Naive thymus-derived CD4-positive, alpha-beta T cell (primary cell): ENCODE data around the gene CNN2. TPM values are rescaled to one million over a fixed set of nuclear protein-coding genes. Genes with fewer than 3 reads are reported as not detected.
A peak's percentile ranks its signal among the peaks of the same experiment; 100 is the strongest.

ENCODE experiments used
- ATAC-seq: fragments of 150-1000 bp; cut with Tn5 transposase; 2 replicates; pipeline ENCODE4 v1.10.0; 2021; ENCODE audit warnings: mild to moderate bottlenecking, moderate library complexity
- CTCF ChIA-PET: fragments of 350-600 bp; sonication (Branson Sonifier 250); formaldehyde crosslinking; loops from one replicate; lab custom pipeline; 2021; ENCODE audit warnings: antibody characterized with exemption; lab: Charles Lee
- POLR2A ChIA-PET: fragments of 350-600 bp; sonication (Branson Sonifier 250); formaldehyde crosslinking; loops from one replicate; lab custom pipeline; 2021; ENCODE audit warnings: antibody characterized with exemption, inconsistent platforms; lab: Charles Lee
- DNase-seq, 9 donors: peaks; one replicate each; pipeline versions ENCODE4 v3.0.0 to v3.0.0-alpha.2; 2020 to 2022; ENCODE audit warnings: mixed read lengths in 1 of 9
- H3K27ac ChIP-seq: one replicate; pipeline ENCODE4 v1.7.0; 2013; ENCODE audit warnings: mild to moderate bottlenecking, low read depth, low read length, moderate library complexity
- H3K27me3 ChIP-seq, 2 donors: one replicate each; pipeline ENCODE4 v1.7.0; 2013; ENCODE audit warnings: low read length in 2 of 2, mild to moderate bottlenecking in 2 of 2, moderate library complexity in 2 of 2; ENCODE audit not compliant: control insufficient read depth in 2 of 2, insufficient read depth in 2 of 2
- H3K36me3 ChIP-seq, 3 experiments: 1 replicate in 2 of 3; 2 replicates in 1 of 3; pipeline ENCODE4 v1.7.0; 2013; ENCODE audit warnings: low read length in 3 of 3, mild to moderate bottlenecking in 3 of 3, moderate library complexity in 1 of 3; ENCODE audit not compliant: insufficient read depth in 3 of 3, control insufficient read depth in 2 of 3
- H3K4me1 ChIP-seq, 2 donors: one replicate each; pipeline ENCODE4 v1.7.0; 2013; ENCODE audit warnings: low read length in 2 of 2, mild to moderate bottlenecking in 2 of 2, moderate library complexity in 1 of 2; ENCODE audit not compliant: control insufficient read depth in 2 of 2, insufficient read depth in 2 of 2
- H3K4me3 ChIP-seq: 2 replicates; pipeline ENCODE4 v1.7.0; 2013; ENCODE audit warnings: mild to moderate bottlenecking, low read length
- H3K9me3 ChIP-seq, 3 experiments: 1 replicate in 2 of 3; 2 replicates in 1 of 3; pipeline ENCODE4 v1.7.0; 2013; ENCODE audit warnings: low read length in 3 of 3; ENCODE audit not compliant: control insufficient read depth in 2 of 3
- H3K27ac Mint-ChIP-seq, 9 donors: one replicate each; pipeline ENCODE4 v1.8.0; 2020 to 2022; ENCODE audit warnings: mixed read lengths in 9 of 9, mild to moderate bottlenecking in 8 of 9, moderate library complexity in 5 of 9, inconsistent platforms in 2 of 9
- H3K27me3 Mint-ChIP-seq, 5 donors: one replicate each; pipeline ENCODE4 v1.8.0; 2021 to 2022; ENCODE audit warnings: mixed read lengths in 5 of 5, mild to moderate bottlenecking in 1 of 5
- H3K36me3 Mint-ChIP-seq, 5 donors: one replicate each; pipeline ENCODE4 v1.8.0; 2020 to 2022; ENCODE audit warnings: mixed read lengths in 5 of 5, mild to moderate bottlenecking in 3 of 5, inconsistent platforms in 1 of 5
- H3K4me1 Mint-ChIP-seq, 7 donors: one replicate each; pipeline ENCODE4 v1.8.0; 2020 to 2022; ENCODE audit warnings: mixed read lengths in 7 of 7, mild to moderate bottlenecking in 3 of 7, inconsistent platforms in 1 of 7
- H3K4me3 Mint-ChIP-seq, 10 donors: one replicate each; pipeline ENCODE4 v1.8.0; 2020 to 2022; ENCODE audit warnings: mild to moderate bottlenecking in 10 of 10, mixed read lengths in 10 of 10, moderate library complexity in 6 of 10, inconsistent platforms in 2 of 10
- H3K9me3 Mint-ChIP-seq, 11 donors: one replicate each; pipeline ENCODE4 v1.8.0; 2020 to 2022; ENCODE audit warnings: mixed read lengths in 11 of 11, mild to moderate bottlenecking in 4 of 11, inconsistent platforms in 1 of 11, moderate library complexity in 1 of 11
- intact Hi-C, 2 donors: fragments of 100-400 bp; cut with micrococcal nuclease; formaldehyde crosslinking; loops; one replicate each; pipeline ENCODE4 v1.15.1; 2023
- polyA plus RNA-seq, 2 donors: library from polyadenylated mRNA; unstranded; fragments of 300-500 nt; fragmentation: Illumina TruSeq; gene quantifications; one replicate each; pipeline ENCODE4 v1.2.3, GENCODE V29; 2021
- total RNA-seq, 6 experiments: library from RNA in 5 of 6; stranded (reverse) in 5 of 6; gene quantifications; 1 replicate in 5 of 6; 2 replicates in 1 of 6; pipeline ENCODE4 v1.2.3 and lab custom pipeline; 2021 to 2026

The CNN2 gene
- total and polyA plus RNA-seq, 7 experiments from 2014 or later, result 234 to 704 (median 326) TPM

DNA sequence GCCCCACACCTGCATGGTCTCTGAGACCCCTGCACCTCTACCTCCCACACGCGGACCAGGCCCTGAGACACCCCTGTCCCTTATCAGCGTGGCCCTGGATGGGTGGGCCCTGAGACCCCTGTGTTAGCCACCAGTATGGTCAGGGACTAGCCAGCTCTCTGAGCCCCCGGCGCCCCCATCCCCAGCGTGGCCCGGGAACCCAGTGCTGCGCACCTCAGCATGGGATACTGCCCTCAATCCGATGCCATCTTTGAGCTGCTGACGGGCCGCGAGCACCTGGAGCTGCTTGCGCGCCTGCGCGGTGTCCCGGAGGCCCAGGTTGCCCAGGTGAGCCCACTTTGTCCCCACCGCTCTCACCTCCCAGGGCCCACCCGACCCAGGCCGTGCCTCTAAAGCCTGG is 35.6 kb downstream of the CNN2 start:
- Mint-ChIP-seq H3K4me3 (no peak overlapping the region), H3K9me3 (peaks cover 0 to 18% (median 4%) of the 10 kb centered on the region in 11 donors), H3K27me3 (no peaks in the 10 kb centered on the region), H3K4me1 (peaks cover 24 to 42% (median 38%) of the 10 kb centered on the region in 7 donors), H3K27ac (no peak overlapping the region), H3K36me3 (peaks cover 0 to 25% (median 15%) of the 10 kb centered on the region in 5 donors)
- Histone ChIP-seq H3K4me1 (peaks cover 40 to 47% of the 10 kb centered on the region in 2 donors), H3K36me3 (peaks cover 0 to 26% (median 0%) of the 10 kb centered on the region in 3 experiments), H3K4me3 (no peak overlapping the region), H3K27me3 (no peaks in the 10 kb centered on the region), H3K27ac (no peak overlapping the region), H3K9me3 (peaks cover 0 to 14% (median 0%) of the 10 kb centered on the region in 3 experiments)
- CTCF ChIA-PET, result no interaction called here
- DNase-seq (peak in 1 of 9 donors; percentile 11), ATAC-seq (no peak)
- POLR2A ChIA-PET, result interaction anchor here (1.0 to 37.6 kb wide), 5 partner anchors 23 to 130 kb away, joined by 3 to 2022 read pairs (median 136); partner anchors contain the start of genes ABCA7, CNN2, GPX4 and POLR2E
- intact Hi-C loops, result loop anchor here in 1 of 2 donors (2.0 kb wide), 1 partner anchor 189 kb away; no protein-coding TSS in a partner anchor

DNA sequence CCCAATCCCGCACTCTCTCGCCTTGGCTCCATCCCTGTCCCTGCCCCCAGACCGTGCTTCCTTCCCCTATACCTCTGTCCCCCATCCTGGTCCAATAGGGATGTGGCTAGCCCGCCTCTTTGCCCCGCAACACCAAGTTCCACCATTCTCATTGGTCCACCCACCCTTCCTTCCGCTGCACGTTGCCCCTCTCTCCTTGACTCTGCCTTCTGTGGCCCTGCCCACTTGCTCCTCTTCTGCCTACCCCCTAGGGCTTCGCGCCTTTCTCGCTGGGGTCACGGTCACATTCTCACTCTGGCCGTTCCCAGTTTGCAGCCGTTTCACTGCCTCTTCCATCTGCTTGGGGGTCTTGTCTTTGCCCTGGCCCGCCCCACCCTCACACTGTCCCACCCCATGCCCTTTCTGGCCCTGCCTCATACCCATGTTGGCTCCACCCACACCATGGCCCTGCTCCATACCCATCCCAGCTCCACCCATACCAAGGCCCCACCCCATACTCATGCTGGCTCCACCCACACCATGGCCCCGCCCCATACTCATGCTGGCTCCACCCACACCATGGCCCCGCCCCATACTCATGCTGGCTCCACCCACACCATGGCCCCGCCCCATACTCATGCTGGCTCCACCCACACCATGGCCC is 36.1 kb downstream of the CNN2 start:
- H3K27me3 Mint-ChIP-seq, result no peaks in the 10 kb centered on the region
- Histone ChIP-seq H3K27me3 (no peaks in the 10 kb centered on the region), H3K4me3 (no peak overlapping the region), H3K4me1 (peaks cover 34 to 43% of the 10 kb centered on the region in 2 donors), H3K36me3 (peaks cover 0 to 22% (median 0%) of the 10 kb centered on the region in 3 experiments), H3K9me3 (peaks cover 0 to 9% (median 0%) of the 10 kb centered on the region in 3 experiments), H3K27ac (peak overlapping the region; percentile 10)
- H3K9me3 Mint-ChIP-seq, result peaks cover 0 to 13% (median under 1%) of the 10 kb centered on the region in 11 donors
- peak overlapping the region in 1 of 9 donors; percentile 80 for H3K27ac Mint-ChIP-seq
- intact Hi-C loops, result loop anchor here in 1 of 2 donors (2.0 kb wide), 1 partner anchor 190 kb away; no protein-coding TSS in a partner anchor
- H3K36me3 Mint-ChIP-seq, result peaks cover 0 to 20% (median 11%) of the 10 kb centered on the region in 5 donors
- H3K4me1 Mint-ChIP-seq, result peaks cover 19 to 37% (median 33%) of the 10 kb centered on the region in 7 donors
- DNase-seq, result peak in 2 of 9 donors; percentile 11 to 54
- ChIA-PET POLR2A (interaction anchor here (1.0 to 37.6 kb wide), 4 partner anchors 23 to 130 kb away, joined by 3 to 2022 read pairs (median 155); partner anchors contain the start of genes ABCA7, CNN2, GPX4 and POLR2E), CTCF (interaction anchor here (0.7 kb wide), 1 partner anchor 32 kb away, joined by 4 read pairs; no protein-coding TSS in a partner anchor)
- peak; percentile 1 for ATAC-seq
- H3K4me3 Mint-ChIP-seq, result no peak overlapping the region

DNA sequence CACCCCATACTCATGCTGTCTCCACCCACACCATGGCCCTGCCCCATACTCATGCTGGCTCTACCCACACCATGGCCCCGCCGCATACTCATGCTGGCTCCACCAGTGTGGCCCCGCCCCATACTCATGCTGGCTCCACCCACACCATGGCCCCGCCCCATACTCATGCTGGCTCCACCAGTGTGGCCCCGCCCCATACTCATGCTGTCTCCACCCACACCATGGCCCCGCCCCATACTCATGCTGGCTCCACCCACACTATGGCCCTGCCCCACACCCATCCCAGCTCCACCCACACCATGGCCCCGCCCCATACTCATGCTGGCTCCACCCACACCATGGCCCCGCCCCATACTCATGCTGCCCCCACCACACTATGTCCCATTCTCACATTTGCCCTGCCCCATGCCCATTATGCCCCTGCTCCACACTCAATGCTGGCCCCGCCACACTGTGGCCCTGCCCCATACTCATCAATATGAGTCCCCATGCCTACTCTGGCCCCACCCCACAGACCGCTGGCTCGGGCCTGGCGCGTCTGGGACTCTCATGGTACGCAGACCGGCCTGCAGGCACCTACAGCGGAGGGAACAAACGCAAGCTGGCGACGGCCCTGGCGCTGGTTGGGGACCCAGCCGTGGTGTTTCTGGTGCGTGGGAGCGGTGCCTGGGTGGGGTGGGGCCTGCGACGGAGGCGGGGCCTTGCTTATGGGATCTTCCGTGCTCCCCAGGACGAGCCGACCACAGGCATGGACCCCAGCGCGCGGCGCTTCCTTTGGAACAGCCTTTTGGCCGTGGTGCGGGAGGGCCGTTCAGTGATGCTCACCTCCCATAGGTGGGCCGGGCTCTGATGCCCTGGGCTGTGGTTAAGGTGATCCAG is 36.9 kb downstream of the CNN2 start:
- H3K27ac Mint-ChIP-seq, result peak overlapping the region in 7 of 9 donors; percentile 21 to 80 (median 41)
- Histone ChIP-seq H3K36me3 (peaks cover 0 to 24% (median 0%) of the 10 kb centered on the region in 3 experiments), H3K4me1 (peaks cover 27 to 36% of the 10 kb centered on the region in 2 donors), H3K27ac (peak overlapping the region; percentile 10), H3K4me3 (no peak overlapping the region), H3K27me3 (no peaks in the 10 kb centered on the region), H3K9me3 (peaks cover 0 to 7% (median 0%) of the 10 kb centered on the region in 3 experiments)
- DNase-seq, result peak in 8 of 9 donors; percentile 51 to 82 (median 63)
- H3K4me1 Mint-ChIP-seq, result peaks cover 11 to 29% (median 26%) of the 10 kb centered on the region in 7 donors
- peaks cover 0 to 5% (median 0%) of the 10 kb centered on the region in 11 donors for H3K9me3 Mint-ChIP-seq
- intact Hi-C loops, result loop anchor here in 1 of 2 donors (2.0 kb wide), 1 partner anchor 190 kb away; no protein-coding TSS in a partner anchor
- POLR2A ChIA-PET, result interaction anchor here (1.0 to 37.6 kb wide), 4 partner anchors 24 to 129 kb away, joined by 3 to 2022 read pairs (median 155); partner anchors contain the start of genes ABCA7, CNN2, GPX4 and POLR2E
- no peaks in the 10 kb centered on the region for H3K27me3 Mint-ChIP-seq
- H3K4me3 Mint-ChIP-seq, result peak overlapping the region in 1 of 10 donors; percentile 28
- CTCF ChIA-PET, result interaction anchor here (0.7 to 5.7 kb wide), 2 partner anchors 15 to 31 kb away, joined by 4 to 68 read pairs; no protein-coding TSS in a partner anchor
- peak; percentile 34 for ATAC-seq
- peaks cover 0 to 12% (median 3%) of the 10 kb centered on the region in 5 donors for H3K36me3 Mint-ChIP-seq

DNA sequence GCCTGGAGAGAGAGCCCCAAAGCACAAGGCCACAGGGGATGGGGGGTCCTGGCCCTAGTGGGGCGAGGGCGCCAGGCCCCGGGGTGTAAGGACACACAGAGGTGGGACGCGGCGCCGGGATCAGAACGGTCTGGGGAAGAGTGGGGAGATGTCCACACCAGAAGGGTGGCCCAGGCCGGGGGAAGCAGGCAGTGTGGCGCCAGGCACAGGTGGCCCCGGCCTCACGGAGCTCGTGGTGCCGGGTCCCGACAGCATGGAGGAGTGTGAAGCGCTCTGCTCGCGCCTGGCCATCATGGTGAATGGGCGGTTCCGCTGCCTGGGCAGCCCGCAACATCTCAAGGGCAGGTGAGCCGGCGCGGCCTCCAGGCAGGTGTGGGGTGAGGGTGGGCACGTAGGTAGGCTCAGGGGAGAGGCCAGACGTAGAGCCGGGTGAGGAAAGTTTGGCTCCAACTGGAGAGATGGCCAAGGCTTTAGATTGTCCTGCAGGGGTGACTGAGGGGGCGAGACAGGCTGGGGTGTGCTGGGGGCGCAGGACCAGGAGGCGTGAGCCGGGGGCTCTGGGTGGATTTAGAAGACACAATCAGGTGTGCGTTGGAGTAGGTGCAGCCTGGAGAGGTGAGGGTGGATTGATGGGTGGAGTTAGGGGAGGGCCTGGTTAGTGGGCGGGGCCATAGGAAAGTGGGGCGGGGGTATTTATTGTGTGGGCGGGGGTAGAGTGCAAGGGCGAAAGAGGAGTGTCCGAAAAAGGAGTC is 37.7 kb downstream of the CNN2 start:
- intact Hi-C loops, result loop anchor here in 1 of 2 donors (2.0 kb wide), 1 partner anchor 191 kb away; no protein-coding TSS in a partner anchor
- Histone ChIP-seq H3K27ac (no peak overlapping the region), H3K9me3 (no peaks in the 10 kb centered on the region), H3K36me3 (peaks cover 0 to 25% (median 0%) of the 10 kb centered on the region in 3 experiments), H3K4me1 (peaks cover 26 to 32% of the 10 kb centered on the region in 2 donors), H3K4me3 (no peak overlapping the region), H3K27me3 (no peaks in the 10 kb centered on the region)
- DNase-seq, result peak in 1 of 9 donors; percentile 28
- Mint-ChIP-seq H3K27ac (peak overlapping the region in 5 of 9 donors; percentile 8 to 78 (median 45)), H3K4me1 (peaks cover 15 to 34% (median 29%) of the 10 kb centered on the region in 7 donors), H3K4me3 (peak overlapping the region in 3 of 10 donors; percentile 13 to 81 (median 37)), H3K9me3 (peaks cover 0 to 4% (median 0%) of the 10 kb centered on the region in 11 donors), H3K36me3 (peaks cover 5 to 18% (median 7%) of the 10 kb centered on the region in 5 donors), H3K27me3 (no peaks in the 10 kb centered on the region)
- ChIA-PET POLR2A (interaction anchor here (0.7 to 37.6 kb wide), 9 partner anchors 8 to 175 kb away, joined by 3 to 2022 read pairs (median 4); partner anchors contain the start of genes ABCA7, CNN2, GPX4 and POLR2E), CTCF (interaction anchor here (0.9 to 5.7 kb wide), 13 partner anchors 8 to 67 kb away, joined by 3 to 68 read pairs (median 4); partner anchors contain the start of genes POLR2E and RNU6-2)
- no peak for ATAC-seq
